ENCODE data around the gene OR2H2. TPM values are rescaled to one million over a fixed set of nuclear protein-coding genes. Genes with fewer than 3 reads are reported as not detected.

OR2H2 gene
- total and polyA plus RNA-seq, 2 experiments from 2014 or later, result 0.86 TPM; not detected in 1

Small RNA genes lying within 50 kb of the gene (small RNA-seq; reads per million reads assigned to genes)
- gene SNORD32B (ENCODE audit: low replicate concordance), result 0.35 reads per million, percentile 19 among the genes with 10 or more reads in this experiment
- gene SUMO2P1 (ENCODE audit: low replicate concordance), result 0.75 reads per million, percentile 51 among the genes with 10 or more reads in this experiment
- gene TMEM183AP1 (ENCODE audit: low replicate concordance), result not detected

Other genes with a start within 250 kb of the OR2H2 start
- gene OR5V1, start 216.3 kb upstream of the OR2H2 start, total RNA-seq (2014; rRNA removed; shearing (Covaris generic)), result not detected in 2 replicates
- gene OR5V1, start 216.3 kb upstream of the OR2H2 start, polyA plus RNA-seq (2016; fragmentation: Nextera tagmentation; extraction: Ambion mirVana), result not detected in 2 replicates
- not detected in 2 replicates for gene OR12D3, start 209.8 kb upstream of the OR2H2 start, total RNA-seq (2014; rRNA removed; shearing (Covaris generic))
- not detected in 2 replicates for gene OR12D3, start 209.8 kb upstream of the OR2H2 start, polyA plus RNA-seq (2016; fragmentation: Nextera tagmentation; extraction: Ambion mirVana)
- gene OR12D2, start 189.5 kb upstream of the OR2H2 start, total RNA-seq (2014; rRNA removed; shearing (Covaris generic)), result not detected in 2 replicates
- not detected in 2 replicates for gene OR12D2, start 189.5 kb upstream of the OR2H2 start, polyA plus RNA-seq (2016; fragmentation: Nextera tagmentation; extraction: Ambion mirVana)
- gene OR12D1, start 170.2 kb upstream of the OR2H2 start, total RNA-seq (2014; rRNA removed; shearing (Covaris generic)), result not detected in 2 replicates
- gene OR12D1, start 170.2 kb upstream of the OR2H2 start, polyA plus RNA-seq (2016; fragmentation: Nextera tagmentation; extraction: Ambion mirVana), result not detected in 2 replicates
- not detected in 2 replicates for gene OR10C1, start 145.8 kb upstream of the OR2H2 start, total RNA-seq (2014; rRNA removed; shearing (Covaris generic))
- not detected in 2 replicates for gene OR10C1, start 145.8 kb upstream of the OR2H2 start, polyA plus RNA-seq (2016; fragmentation: Nextera tagmentation; extraction: Ambion mirVana)
- not detected in 2 replicates for gene OR11A1, start 128.1 kb upstream of the OR2H2 start, total RNA-seq (2014; rRNA removed; shearing (Covaris generic))
- gene OR11A1, start 128.1 kb upstream of the OR2H2 start, polyA plus RNA-seq (2016; fragmentation: Nextera tagmentation; extraction: Ambion mirVana), result not detected in 2 replicates
- gene OR2H1, start 128.0 kb upstream of the OR2H2 start, total RNA-seq (2014; rRNA removed; shearing (Covaris generic)), result not detected in 2 replicates
- not detected in 2 replicates for gene OR2H1, start 128.0 kb upstream of the OR2H2 start, polyA plus RNA-seq (2016; fragmentation: Nextera tagmentation; extraction: Ambion mirVana)
- gene MAS1L, start 97.2 kb upstream of the OR2H2 start, total RNA-seq (2014; rRNA removed; shearing (Covaris generic)), result not detected in 2 replicates
- gene MAS1L, start 97.2 kb upstream of the OR2H2 start, polyA plus RNA-seq (2016; fragmentation: Nextera tagmentation; extraction: Ambion mirVana), result not detected in 2 replicates
- not detected in 2 replicates for gene UBD, start 25.4 kb upstream of the OR2H2 start, total RNA-seq (2014; rRNA removed; shearing (Covaris generic))
- gene UBD, start 25.4 kb upstream of the OR2H2 start, polyA plus RNA-seq (2016; fragmentation: Nextera tagmentation; extraction: Ambion mirVana), result not detected in 2 replicates
- gene GABBR1, start 48.1 kb downstream of the OR2H2 start, total RNA-seq (2014; rRNA removed; shearing (Covaris generic)), result 50.2 and 78.9 TPM in 2 replicates
- 36.6 and 42.8 TPM in 2 replicates for gene GABBR1, start 48.1 kb downstream of the OR2H2 start, polyA plus RNA-seq (2016; fragmentation: Nextera tagmentation; extraction: Ambion mirVana)
- gene MOG, start 72.0 kb downstream of the OR2H2 start, total RNA-seq (2014; rRNA removed; shearing (Covaris generic)), result 0.74 and 2.5 TPM in 2 replicates
- gene MOG, start 72.0 kb downstream of the OR2H2 start, polyA plus RNA-seq (2016; fragmentation: Nextera tagmentation; extraction: Ambion mirVana), result 0.49 and 0.55 TPM in 2 replicates
- gene ZFP57, start 96.0 kb downstream of the OR2H2 start, total RNA-seq (2014; rRNA removed; shearing (Covaris generic)), result 0.59 and 2.8 TPM in 2 replicates
- 0.84 and 1.3 TPM in 2 replicates for gene ZFP57, start 96.0 kb downstream of the OR2H2 start, polyA plus RNA-seq (2016; fragmentation: Nextera tagmentation; extraction: Ambion mirVana)
- gene HLA-F, start 138.3 kb downstream of the OR2H2 start, total RNA-seq (2014; rRNA removed; shearing (Covaris generic)), result 4.4 and 4.8 TPM in 2 replicates
- 10.4 and 11.6 TPM in 2 replicates for gene HLA-F, start 138.3 kb downstream of the OR2H2 start, polyA plus RNA-seq (2016; fragmentation: Nextera tagmentation; extraction: Ambion mirVana)
- 1.5 and 2.8 TPM in 2 replicates for gene HLA-G, start 242.7 kb downstream of the OR2H2 start, total RNA-seq (2014; rRNA removed; shearing (Covaris generic))
- gene HLA-G, start 242.7 kb downstream of the OR2H2 start, polyA plus RNA-seq (2016; fragmentation: Nextera tagmentation; extraction: Ambion mirVana), result 2.5 and 2.6 TPM in 2 replicates

Data from GM23338 (cell line).